Fibroblast of villous mesenchyme (primary cell): Measurements from ENCODE around the gene PLXNA4. TPM values are rescaled to one million over a fixed set of nuclear protein-coding genes. Genes with fewer than 3 reads are reported as not detected.

Experiments
- DNase-seq: peaks from one replicate; pipeline ENCODE4 v3.0.0-alpha.2; 2010; ENCODE audit warnings: low read depth
- H3K4me3 ChIP-seq: 2 replicates; pipeline ENCODE4 v1.5.1; 2011; ENCODE audit warnings: low read depth, mild to moderate bottlenecking, low read length
- total RNA-seq: library from RNA; depleted of rRNA; stranded (reverse); fragments of >200 nt; gene quantifications from 2 replicates; pipeline ENCODE4 v1.2.3, GENCODE V29; 2012
- TF ChIP-seq, protein P1 (sequence below): IDR thresholded peaks from 2 replicates; pipeline ENCODE4 v1.5.1; 2012; ENCODE audit warnings: low read depth, mild to moderate bottlenecking, low read length; ENCODE audit not compliant: insufficient read depth

PLXNA4 gene
- total RNA-seq, 1 donor, result not detected

DNA sequence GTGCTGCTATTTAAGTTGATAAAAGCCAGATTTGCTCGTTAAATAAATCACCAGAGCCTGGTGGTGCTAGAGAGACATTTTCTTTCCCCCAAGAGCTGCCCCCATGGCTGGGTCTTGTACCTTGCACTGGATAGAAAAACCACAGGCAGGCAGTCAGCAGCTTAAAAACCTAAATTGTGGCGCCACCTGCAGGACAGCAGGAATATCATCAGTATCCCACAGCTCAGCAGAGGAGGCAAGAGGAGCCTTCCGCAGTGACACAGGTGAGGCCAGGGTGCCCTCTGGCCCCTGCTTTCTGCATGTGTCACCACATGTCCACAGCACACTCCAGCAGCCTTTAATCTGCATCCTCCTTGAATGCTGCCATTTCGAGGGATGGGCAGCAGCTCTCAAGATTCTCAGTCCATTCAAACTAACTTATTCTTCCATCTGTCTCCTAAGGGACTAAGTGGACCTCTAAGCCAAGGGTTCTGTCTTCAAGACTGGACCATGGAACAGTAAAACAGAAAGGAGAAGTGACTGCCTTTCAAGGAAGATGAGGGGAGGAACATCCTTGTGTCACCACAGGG lies 4.5 kb upstream of the PLXNA4 start:
- no peak overlapping the region for H3K4me3 ChIP-seq
- TF ChIP-seq, protein P1, sequence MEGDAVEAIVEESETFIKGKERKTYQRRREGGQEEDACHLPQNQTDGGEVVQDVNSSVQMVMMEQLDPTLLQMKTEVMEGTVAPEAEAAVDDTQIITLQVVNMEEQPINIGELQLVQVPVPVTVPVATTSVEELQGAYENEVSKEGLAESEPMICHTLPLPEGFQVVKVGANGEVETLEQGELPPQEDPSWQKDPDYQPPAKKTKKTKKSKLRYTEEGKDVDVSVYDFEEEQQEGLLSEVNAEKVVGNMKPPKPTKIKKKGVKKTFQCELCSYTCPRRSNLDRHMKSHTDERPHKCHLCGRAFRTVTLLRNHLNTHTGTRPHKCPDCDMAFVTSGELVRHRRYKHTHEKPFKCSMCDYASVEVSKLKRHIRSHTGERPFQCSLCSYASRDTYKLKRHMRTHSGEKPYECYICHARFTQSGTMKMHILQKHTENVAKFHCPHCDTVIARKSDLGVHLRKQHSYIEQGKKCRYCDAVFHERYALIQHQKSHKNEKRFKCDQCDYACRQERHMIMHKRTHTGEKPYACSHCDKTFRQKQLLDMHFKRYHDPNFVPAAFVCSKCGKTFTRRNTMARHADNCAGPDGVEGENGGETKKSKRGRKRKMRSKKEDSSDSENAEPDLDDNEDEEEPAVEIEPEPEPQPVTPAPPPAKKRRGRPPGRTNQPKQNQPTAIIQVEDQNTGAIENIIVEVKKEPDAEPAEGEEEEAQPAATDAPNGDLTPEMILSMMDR, result peak; percentile 66
- DNase-seq, result peak; percentile 79

DNA sequence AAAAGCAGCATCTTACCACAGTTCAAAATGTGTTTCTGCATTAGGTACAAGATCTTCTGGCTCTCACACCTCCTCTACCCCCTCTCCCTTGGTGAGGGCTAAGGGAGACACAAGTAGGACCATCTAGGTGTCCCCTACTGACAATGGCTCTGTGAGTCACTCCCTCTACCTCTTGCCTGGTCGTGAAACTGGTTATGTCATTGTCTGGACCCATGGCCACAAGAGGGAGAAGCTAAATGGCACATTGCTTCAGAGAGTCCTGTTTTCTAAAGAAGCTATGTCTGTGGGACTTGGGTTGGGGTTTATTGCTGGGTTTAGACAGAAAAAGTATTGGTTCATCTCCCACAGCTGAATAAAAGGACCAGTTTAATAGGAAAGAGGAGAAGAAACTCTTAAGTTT lies 4.0 kb upstream of the PLXNA4 start:
- peak; percentile 2 for DNase-seq
- TF ChIP-seq, protein P1, result no peak
- H3K4me3 ChIP-seq, result no peak overlapping the region

DNA sequence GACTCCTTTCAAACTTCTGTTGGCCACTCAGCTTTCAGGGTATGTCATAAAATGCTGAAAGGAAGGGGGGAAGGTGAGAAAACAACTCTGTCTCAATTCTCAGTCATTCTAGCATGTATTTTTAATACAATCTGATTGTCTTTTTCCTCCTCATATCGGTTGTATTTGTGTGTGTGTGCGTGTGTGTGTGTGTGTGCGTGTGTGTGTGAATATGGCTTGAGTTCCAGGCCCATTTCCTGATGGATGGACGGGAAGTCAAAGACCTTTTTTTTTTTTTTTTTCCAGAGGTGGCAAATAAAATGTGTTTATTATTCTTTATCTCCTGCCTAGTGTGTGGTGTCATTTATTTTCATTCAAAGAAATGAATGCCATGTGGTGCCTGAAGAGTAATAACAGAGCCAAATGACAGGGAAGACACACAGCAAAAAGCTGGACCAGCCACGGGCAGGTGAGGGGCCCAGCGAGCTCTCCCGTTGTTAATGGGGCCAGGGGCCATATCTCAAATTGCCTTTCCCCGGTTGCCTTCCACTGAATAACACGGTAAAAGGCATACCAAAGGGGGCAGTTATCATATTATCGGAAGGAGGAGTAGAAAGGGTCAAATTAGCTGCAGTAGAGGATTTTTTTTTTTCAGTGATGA lies 3.1 kb upstream of the PLXNA4 start:
- TF ChIP-seq, protein P1, result no peak
- no peak for DNase-seq
- H3K4me3 ChIP-seq, result no peak overlapping the region

DNA sequence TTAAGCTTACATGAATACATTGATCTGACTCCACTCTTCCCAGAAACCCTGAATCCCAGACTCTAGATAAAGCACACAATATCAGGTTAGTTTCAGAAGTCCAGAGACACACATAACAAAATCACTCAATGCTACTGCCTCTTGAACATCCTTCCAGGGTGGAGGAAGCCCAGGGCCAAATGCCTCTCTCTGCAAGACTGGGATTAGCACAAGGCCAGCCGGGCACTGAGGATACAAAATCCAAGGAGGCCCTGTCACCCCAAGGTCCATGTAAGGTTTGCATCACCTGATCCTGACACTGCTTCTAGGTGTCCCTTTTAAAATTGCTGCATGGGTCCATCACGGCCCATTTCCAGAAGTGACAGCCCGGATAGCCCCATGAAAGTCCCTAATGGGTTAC lies 2.6 kb upstream of the PLXNA4 start:
- no peak for DNase-seq
- no peak overlapping the region for H3K4me3 ChIP-seq
- TF ChIP-seq, protein P1, result no peak

DNA sequence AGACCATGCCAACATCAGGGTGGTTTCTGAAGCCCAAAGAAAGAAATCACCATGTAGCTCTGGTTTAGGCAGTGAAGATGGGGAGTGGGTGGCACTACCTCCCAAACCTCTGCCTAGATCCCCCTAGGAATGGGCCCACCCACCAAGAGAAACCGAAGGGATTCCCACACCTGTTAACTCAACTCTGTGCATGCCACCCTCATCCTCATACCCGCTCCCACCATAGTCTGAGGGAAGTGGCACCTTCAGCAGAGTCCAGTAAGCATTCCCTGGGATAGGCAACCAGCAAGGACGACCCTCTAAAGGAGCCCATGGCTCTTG lies 1.7 kb upstream of the PLXNA4 start:
- TF ChIP-seq, protein P1, result no peak
- DNase-seq, result no peak
- no peak overlapping the region for H3K4me3 ChIP-seq

DNA sequence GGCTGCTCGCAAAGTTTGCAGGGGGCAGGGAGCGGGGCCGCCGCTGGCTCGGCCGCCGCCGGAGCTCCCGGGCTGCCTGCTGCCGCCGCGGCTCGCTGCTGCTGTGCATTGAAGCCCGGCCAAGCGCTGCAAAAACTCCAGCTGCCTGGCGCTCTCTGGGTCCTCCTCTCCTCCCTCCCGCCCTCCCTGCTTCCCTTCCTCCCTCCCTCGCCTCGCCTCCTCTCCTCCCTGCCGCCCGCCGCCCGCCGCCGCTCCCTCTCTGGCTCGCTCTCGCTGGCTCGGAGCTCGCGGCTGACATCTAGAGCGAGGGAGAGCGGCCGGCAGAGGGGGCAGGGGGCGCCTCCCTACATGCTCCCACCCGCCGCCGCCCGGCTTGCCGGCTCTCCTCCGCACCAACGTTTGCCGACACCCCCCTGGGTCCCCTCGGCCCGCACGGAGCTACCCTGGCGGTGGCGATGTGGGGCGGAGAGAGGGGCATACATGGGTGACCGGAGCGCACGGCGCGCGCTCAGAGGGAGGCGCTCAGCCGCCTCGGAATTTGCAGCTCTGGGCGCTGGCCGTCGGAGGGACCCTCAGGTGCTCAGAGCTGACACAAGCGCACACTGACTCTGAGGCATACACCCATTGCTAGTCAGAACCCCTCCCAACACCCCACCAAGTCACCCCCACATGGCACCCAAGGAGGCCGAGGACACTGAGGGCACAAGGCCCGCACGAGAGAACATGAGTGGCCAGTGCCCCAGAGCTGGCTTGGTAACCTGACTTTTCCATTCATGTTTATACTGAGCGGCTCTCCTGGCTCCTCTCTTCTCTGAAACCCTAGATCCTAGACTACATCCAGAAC lies 1.2 kb upstream of the PLXNA4 start:
- TF ChIP-seq, protein P1, result peak; percentile 4
- peak; percentile 30 for DNase-seq
- H3K4me3 ChIP-seq, result no peak overlapping the region
